ENCODE data around the gene HS6ST3.

DNA sequence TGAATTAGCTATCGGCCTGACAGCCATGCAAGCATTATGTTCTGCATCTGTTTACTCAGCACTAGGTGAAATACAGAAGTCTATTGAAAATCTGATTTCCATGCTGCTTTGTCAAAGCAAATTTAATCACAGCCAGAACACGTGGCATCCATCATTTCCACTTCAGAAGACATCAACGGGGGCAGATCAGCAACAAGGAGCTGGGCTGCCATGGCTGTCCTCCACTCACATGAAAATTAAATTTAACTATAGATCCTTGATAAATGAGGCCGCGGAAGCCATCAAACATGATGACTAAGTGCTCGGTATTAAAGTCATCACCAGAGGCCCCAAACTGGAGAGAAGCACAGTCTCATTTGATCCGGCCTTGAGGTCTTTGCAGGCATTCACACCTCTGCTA, 443.5 kb downstream of the HS6ST3 start:
- TF ChIP-seq TEAD4 (IDR thresholded peaks at IDR 0.05) (no peak), USF1 (IDR thresholded peaks at IDR 0.05) (no peak), EP300 (IDR thresholded peaks at IDR 0.05; ENCODE audit: borderline replicate concordance) (no peak), TAF1 (IDR thresholded peaks at IDR 0.05; ENCODE audit: low read depth) (no peak), YY1 (IDR thresholded peaks at IDR 0.05; ENCODE audit: low read depth) (no peak), TCF12 (IDR thresholded peaks at IDR 0.05; ENCODE audit: low read depth) (no peak), CREB1 (IDR thresholded peaks at IDR 0.05; ENCODE audit: low read depth) (no peak), RAD21 (IDR thresholded peaks at IDR 0.05; ENCODE audit: low read depth) (no peak)
- TF ChIP-seq, protein P1, sequence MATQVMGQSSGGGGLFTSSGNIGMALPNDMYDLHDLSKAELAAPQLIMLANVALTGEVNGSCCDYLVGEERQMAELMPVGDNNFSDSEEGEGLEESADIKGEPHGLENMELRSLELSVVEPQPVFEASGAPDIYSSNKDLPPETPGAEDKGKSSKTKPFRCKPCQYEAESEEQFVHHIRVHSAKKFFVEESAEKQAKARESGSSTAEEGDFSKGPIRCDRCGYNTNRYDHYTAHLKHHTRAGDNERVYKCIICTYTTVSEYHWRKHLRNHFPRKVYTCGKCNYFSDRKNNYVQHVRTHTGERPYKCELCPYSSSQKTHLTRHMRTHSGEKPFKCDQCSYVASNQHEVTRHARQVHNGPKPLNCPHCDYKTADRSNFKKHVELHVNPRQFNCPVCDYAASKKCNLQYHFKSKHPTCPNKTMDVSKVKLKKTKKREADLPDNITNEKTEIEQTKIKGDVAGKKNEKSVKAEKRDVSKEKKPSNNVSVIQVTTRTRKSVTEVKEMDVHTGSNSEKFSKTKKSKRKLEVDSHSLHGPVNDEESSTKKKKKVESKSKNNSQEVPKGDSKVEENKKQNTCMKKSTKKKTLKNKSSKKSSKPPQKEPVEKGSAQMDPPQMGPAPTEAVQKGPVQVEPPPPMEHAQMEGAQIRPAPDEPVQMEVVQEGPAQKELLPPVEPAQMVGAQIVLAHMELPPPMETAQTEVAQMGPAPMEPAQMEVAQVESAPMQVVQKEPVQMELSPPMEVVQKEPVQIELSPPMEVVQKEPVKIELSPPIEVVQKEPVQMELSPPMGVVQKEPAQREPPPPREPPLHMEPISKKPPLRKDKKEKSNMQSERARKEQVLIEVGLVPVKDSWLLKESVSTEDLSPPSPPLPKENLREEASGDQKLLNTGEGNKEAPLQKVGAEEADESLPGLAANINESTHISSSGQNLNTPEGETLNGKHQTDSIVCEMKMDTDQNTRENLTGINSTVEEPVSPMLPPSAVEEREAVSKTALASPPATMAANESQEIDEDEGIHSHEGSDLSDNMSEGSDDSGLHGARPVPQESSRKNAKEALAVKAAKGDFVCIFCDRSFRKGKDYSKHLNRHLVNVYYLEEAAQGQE (IDR thresholded peaks at IDR 0.05; ENCODE audit: low read depth): no peak
- TF ChIP-seq, protein P2, sequence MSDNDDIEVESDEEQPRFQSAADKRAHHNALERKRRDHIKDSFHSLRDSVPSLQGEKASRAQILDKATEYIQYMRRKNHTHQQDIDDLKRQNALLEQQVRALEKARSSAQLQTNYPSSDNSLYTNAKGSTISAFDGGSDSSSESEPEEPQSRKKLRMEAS (IDR thresholded peaks at IDR 0.05): no peak
